Left kidney (tissue), 2 donors: ENCODE measurements around the gene EFHC2. TPM values are rescaled to one million over a fixed set of nuclear protein-coding genes. Genes with fewer than 3 reads are reported as not detected.

Source experiments
- DNase-seq: peaks from one replicate; pipeline ENCODE4 v3.0.0-alpha.2; 2013
- polyA plus RNA-seq: library from polyadenylated mRNA; unstranded; fragments of 120-200 nt; gene quantifications from one replicate; pipeline ENCODE4 v1.2.1, GENCODE V29; 2013; ENCODE audit not compliant: insufficient read length

Gene EFHC2
- polyA plus RNA-seq, 1 donor, result 9.0 TPM

- no peak for DNase-seq
Measured at GRCh38 chrX:44155126-44155525, 188.3 kb downstream of the EFHC2 start.

GRCh38 chrX:44152852-44153251, 190.6 kb downstream of the EFHC2 start:
- DNase-seq, result no peak

- DNase-seq, result no peak
Measured at GRCh38 chrX:44147130-44147529, 196.3 kb downstream of the EFHC2 start.

GRCh38 chrX:44144177-44144945, 199.1 kb downstream of the EFHC2 start:
- no peak for DNase-seq

GRCh38 chrX:44143061-44143602, 200.3 kb downstream of the EFHC2 start:
- DNase-seq, result no peak

GRCh38 chrX:44130189-44130588, 213.3 kb downstream of the EFHC2 start:
- no peak for DNase-seq

GRCh38 chrX:44113337-44113736, 230.1 kb downstream of the EFHC2 start:
- no peak for DNase-seq

GRCh38 chrX:44106864-44107263, 236.6 kb downstream of the EFHC2 start:
- no peak for DNase-seq

GRCh38 chrX:44105228-44105913, 238.1 kb downstream of the EFHC2 start:
- DNase-seq, result no peak

- no peak for DNase-seq
Measured at GRCh38 chrX:44104699-44105098, 238.8 kb downstream of the EFHC2 start.

- DNase-seq, result no peak
Measured at GRCh38 chrX:44101281-44101680, 242.2 kb downstream of the EFHC2 start.

GRCh38 chrX:44099366-44099765, 244.1 kb downstream of the EFHC2 start:
- no peak for DNase-seq

Other genes starting within 250 kb of the EFHC2 start
- gene FUNDC1, start 199.2 kb upstream of the EFHC2 start, polyA plus RNA-seq, result 28.8 TPM